LHCN-M2 (cell line): ENCODE measurements around the gene EPN2. TPM values are rescaled to one million over a fixed set of nuclear protein-coding genes. Genes with fewer than 3 reads are reported as not detected.

Experiments used
- DNase-seq: peaks from one replicate; pipeline ENCODE4 v3.0.0-alpha.2; 2012; ENCODE audit warnings: low read depth
- total RNA-seq: library from RNA; depleted of rRNA; stranded (reverse); fragments of >200 nt; gene quantifications from 2 replicates; pipeline ENCODE4 v1.2.3, GENCODE V29; 2014

Gene EPN2
- total RNA-seq, 1 experiment from 2014 or later: 28.1 TPM

DNA sequence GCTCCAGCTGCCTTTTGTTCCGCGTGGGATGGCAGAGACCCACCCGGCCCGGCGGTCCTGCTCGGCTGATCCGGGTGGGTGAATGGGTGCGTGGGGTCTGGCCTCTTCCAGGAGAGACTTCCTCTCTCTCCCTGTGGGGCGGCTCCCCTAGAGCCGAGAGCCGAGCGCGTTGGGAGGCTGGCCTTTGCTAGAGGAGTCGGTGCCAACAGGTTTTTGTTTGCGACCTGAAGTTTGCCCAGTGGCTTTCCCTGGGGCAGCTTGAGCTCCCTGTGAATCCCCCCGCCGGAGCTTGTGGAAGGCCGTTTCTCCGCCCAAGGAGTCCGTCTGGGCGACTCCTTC is 970 bp downstream of the EPN2 start:
- DNase-seq: no peak

DNA sequence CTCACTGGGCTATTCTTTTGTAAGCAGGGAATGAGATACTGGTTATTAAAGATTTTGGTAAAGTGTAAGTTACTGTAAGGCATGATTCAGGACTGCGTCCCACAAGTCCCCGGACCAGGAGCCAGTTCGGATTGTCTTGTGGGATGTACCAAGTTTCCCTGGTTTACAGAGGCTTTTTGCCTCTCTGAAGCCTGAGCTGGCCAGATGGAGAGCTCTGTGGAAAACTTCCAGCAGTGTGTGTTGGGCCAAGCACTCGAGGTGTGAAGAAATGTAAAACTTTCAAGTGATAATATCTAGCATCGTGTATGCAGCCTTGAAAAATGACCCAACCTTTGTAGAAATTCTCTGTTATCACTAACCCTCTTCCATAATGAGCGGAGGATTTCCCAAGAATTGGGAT is 2.4 kb downstream of the EPN2 start:
- DNase-seq: no peak

DNA sequence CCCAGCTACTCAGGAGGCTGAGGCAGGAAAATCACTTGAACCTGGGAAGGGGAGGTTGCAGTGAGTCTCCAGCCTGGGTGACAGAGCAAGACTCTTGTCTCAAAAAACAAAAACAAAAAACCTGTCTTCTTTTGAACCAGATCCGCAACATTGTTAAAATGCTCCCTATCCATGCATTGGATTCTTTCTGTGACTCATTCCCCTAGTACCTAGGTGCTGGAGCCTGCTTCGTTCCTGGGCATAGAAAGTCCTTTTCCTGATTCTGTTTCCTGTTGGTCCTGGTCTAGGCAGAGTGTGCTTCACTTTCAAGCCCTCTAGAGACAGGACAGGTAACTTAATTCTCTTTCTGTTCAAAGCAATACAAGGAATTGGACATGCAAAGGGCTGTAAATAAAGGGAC is 5.2 kb downstream of the EPN2 start:
- no peak for DNase-seq

DNA sequence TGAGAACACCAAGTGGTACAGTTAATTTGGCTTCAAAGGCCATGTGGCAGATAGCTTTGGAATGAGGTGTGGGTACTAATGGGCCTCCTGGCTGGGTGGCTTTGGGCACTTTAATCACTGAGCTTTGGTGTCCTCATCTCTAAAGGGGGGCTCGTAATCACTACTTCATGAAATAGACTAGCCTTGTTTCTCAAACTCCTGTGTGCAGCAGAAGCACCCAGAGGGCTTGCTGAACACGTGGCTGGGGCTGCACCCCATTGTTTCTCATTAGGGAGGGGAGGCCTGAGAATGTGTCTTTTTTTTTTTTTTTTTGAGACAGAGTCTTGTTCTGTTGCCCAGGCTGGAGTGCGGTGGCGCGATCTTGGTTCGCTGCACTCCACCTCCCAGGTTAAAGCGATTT is 5.8 kb downstream of the EPN2 start:
- no peak for DNase-seq

DNA sequence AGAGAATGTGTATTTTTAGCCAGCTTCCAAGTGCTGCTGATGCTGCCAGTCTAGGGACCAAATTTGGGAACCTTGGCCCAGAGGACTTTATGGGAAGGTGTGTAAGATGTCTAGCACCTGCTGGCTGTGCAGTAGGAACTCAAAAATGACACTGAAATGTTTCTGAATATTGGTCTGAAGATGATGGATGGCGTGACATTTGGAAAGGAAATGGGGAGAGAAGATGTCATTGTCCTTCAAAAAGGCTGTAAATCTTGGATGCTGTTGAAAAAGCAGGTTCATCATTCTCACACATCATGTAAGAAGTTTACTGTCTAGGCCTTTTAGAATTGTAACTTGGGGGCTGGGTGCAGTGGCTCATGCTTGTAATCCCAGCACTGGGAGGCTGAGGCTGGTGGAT is 6.7 kb downstream of the EPN2 start:
- no peak for DNase-seq

DNA sequence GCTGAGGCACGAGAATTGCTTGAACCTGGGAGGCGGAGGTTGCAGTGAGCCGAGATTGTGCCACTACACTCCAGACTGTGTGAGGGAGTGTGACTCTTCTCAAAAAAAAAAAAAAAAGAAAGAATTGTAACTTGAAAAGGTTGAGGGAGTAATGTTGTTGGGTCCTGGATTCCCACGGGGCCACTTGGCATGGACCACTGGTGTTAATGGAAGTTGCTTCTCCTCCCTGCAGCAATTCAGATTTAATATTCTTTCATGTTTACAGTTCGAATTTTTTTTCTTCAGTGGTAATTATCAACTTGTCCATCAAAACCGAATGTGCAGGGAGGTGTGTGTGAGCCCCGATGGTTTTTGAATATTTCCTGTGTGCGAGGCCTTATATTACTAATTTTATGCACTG is 7.2 kb downstream of the EPN2 start:
- no peak for DNase-seq

DNA sequence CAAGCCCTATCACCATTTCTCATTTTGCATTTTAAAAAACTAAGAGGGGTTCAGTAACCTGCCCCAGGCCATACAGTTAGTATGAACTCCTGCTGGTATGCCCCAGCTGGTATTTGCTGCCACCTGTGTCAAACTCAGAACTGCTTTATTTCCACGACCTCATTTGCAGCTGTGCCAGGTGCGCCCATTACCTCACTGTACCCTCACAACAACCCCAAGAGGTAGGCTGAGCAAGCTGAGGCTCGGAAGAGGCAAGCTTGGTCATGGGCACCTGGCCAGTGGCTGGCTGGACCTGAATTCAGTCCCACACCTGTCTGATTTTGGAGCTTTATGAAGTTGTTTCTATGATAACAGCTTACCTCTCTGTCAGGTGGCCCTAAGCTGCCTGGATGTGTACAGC is 7.6 kb downstream of the EPN2 start:
- no peak for DNase-seq

DNA sequence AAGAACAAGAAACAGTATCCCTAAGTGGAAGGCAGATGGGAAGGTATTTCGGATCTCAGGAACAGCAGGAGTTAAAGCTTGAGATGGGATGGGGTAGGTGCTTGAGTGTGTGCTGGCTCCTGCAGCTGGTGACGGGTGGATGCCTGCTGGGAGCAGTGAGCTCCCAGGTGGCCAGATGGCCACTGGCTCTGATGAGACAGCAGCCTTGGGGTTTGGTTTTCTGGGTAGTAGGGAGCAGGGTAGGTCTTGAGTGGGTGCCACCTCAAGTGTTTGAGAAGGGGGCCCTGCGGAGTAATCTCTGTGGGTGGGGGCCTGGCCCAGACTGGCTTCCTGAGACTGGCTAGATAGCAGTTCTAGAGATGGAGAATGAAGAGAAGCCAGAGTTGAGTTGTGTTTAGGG is 10.3 kb downstream of the EPN2 start:
- no peak for DNase-seq

DNA sequence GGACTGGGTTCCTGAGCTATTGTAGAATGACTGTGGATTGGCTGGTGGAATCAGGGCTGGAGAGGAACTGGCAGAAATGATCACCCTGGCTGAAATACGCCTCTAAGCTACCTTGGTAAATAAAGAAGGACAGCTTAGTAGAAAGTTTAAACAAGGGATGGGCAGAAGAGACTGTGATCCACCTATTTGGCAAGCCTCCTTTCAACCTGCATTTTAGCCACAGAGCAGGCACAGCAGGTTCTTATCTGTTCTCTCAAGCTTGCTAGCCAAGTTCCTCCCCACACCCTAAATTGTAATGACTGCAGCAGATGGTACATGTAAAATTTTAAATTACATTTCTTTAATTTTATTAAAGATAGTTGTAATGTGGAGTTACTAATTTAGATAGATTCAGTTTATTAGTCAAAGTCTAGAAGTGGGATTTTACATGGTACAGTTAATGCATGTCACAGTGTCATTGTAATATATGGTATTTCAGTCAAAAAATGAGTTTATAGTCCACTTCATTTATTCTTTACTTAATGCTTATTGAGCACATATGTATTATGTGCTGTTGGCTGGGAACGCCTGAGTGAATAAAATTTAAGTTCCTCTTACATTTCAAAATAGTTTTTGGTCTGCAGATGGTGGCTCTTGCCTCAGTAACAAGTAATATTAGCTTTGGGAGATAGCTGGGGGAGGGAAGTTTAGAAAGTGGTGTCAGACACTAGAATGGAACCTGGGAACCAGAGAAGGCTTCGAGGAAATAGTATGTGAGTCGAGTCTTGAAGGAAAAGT is 11.2 kb downstream of the EPN2 start:
- DNase-seq: no peak

DNA sequence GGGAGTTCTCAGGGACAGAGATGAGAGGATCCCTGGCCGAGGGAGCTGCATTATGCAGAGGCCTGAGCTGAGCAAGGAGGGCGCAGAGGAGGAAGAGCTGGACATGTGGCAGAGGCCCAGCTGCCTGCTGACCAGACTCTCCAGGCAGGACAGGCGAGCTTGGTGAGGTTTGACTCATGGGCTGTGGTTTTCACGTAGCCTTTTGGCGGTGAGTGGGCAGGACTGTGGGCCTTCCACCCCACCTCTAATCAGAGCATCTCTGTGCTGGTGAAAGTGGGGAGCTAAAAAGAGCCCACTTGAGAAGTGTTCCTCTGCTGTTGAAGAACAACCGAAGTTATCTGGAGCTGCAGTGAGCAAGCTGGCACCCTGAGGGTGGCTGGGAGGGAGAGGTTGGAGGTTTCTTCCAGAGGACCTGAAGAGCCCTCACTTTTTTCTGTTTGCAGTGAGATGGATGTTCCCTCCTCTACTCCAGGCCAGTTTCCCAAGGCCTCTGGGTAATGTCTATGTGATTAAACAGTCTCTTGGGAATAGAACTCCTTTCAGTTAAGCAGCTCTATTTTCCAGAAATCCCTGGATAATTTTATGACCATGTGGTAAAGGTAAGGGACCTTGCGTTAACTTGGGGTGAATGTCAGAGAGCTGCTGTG is 11.9 kb downstream of the EPN2 start:
- DNase-seq: peak; percentile 86

DNA sequence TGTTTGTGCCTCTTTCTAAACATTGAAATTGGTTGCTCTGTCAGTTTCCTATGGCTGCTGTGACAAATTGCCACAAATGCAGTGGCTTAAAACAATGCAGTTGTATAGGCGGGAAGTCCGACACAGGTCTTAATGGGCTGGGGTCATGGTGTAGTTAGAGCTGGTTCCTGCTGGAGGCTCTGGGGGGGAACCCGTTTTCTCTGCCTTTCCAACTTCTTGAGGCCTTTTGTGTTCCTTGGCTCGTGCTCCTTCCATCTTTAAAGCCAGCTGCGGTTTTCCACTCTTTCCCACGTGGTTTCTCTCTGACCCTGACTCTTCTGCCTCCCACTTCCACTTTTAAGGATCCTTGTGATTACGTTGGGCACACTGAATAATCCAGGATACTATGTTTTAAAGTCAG is 12.5 kb downstream of the EPN2 start:
- no peak for DNase-seq

DNA sequence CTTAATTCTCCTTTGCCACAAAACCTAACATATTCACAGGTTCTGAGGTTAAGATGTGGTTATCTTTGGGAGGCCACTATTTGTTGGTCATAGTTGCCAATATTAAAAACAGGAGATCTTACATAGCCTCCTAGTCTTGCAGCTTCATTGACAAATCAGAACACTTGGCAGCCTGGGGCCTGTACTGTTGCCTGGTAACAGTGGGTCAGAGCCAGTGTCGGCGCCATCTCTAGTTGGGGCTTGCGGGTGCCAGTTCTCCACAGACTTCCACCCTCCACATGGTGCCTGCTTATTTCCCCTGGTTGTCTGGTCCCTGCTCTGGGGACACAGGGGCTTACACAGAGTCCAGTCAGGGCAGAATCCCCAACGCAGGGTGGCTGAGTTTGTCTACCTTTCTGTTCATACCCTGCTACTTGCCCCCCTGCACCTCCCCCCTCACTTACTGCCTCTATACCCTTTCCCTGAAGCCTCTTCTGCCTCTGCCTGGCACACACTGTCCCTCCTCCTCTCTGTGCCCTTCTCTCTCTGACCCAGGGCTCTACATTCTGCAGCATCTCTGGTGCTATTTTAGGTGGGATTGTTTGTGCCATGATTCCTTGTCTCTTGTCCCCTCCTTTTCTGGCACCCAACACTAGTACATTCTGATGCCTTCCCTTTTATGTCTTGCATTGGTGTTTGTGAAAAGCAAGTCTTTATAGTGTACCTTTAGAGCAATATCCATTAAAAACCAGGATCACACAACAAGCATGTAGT is 13.4 kb downstream of the EPN2 start:
- DNase-seq: no peak

DNA sequence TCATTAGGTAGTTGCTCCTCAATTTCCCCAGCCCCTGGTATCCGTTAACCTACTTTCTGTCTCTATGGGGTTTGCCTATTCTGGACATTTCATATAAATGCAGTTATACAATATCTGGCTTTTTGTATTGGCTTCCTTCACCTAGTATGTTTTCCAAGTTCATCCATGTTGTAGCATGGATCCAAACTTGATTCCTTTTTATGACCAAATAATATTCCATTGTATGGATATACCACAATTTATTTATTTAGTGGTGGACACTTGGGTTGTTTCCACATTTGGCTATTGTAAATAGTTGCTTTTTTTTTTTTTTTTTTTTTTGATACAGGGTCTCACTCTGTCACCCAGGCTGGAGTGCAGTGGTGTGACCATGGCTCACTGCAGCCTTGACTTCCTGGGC is 15.9 kb downstream of the EPN2 start:
- no peak for DNase-seq

DNA sequence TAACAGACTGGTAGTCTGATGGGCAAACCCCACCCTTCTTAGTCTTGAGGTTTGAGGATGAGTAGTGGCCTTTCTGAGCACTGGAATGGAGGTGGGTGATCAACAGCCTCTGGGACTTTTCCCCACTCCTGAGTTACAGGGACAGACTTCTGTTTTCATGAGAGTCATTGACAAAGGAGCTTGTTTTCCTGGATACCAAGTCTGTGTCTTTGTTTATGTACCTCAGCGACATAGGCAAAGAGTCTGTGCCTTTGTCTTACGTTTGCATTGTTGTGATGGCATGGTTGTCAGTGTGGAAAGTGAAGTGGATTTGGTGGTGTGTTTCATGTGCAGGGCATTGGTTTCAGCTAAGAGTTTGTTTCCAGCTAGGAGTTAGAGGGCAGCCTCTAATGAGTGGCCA is 17.5 kb downstream of the EPN2 start:
- no peak for DNase-seq

DNA sequence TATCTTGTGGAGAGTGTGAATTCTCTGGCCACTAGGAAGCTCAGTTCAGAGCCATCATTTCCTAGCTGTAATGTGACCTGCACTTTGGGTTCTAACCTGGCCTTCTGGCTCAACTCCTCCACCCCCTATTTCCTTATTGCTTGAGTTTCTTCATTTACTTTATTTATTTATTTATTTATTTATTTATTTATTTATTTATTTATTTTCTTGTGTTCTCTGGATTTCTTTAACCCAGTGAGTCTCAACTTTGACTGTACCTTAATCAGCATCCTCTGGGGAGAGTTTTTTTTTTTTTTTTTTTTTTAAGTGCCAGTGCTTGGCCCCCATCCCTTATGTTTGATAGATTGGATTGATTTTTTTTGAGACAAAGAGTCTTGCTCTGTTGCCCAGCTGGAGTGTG is 18.1 kb downstream of the EPN2 start:
- no peak for DNase-seq

DNA sequence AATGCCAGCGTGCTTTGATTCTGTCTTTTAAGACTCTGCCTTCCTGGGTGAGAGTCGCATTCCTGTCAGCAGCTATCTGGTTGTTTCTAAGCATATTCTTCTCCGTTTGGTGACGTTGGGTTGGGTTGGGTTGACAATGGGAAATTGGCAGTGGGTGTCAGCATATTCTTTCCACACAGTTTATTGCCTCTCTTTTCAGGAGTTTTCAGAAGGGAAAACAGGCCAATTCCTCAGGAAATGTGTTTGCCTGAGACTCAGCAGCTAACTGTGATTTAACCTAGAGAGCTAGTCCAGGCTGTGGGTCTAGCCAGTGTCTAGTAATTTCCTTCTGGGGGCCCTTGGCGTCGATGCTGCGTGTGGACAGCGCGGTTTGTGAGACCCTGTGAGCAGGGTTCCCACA is 21.2 kb downstream of the EPN2 start:
- no peak for DNase-seq

DNA sequence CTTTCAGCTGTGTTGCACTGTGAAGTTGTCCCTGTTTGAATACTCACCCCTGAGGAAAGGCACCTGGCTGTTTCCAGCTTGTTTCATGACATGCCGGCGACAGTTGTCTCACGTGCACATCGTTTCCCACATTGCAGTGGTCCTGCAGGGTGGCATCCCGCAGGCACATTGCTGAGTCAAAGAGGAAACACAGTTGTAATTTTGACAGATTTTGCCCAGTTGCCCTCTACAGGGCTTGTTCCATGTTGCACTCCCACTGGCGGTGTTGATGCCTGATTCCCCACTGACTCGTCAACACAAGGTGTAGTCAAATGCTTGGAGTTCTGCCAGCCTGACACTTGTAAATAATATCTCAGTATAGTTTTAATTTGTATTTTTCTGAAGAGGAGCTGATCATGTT is 23.8 kb downstream of the EPN2 start:
- DNase-seq: peak; percentile 25

DNA sequence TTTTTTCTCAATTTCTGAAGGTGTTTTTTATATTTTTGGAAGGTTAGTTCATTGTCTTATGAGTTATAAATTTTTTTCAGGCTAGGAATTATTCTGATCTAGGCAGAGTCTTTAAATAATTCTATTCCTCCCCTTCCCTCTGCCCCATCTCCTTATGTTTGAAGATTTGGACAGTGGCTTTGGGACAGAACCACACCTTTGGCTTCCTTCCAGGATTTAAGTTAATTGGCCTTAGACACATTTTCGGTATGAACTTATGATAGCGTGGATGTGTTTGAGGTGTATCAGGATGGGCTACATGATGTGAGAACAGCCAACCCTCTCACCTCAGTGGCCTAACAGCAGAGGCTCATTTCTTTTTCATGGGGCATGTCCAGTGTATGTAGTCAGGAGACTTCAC is 24.3 kb downstream of the EPN2 start:
- DNase-seq: no peak

DNA sequence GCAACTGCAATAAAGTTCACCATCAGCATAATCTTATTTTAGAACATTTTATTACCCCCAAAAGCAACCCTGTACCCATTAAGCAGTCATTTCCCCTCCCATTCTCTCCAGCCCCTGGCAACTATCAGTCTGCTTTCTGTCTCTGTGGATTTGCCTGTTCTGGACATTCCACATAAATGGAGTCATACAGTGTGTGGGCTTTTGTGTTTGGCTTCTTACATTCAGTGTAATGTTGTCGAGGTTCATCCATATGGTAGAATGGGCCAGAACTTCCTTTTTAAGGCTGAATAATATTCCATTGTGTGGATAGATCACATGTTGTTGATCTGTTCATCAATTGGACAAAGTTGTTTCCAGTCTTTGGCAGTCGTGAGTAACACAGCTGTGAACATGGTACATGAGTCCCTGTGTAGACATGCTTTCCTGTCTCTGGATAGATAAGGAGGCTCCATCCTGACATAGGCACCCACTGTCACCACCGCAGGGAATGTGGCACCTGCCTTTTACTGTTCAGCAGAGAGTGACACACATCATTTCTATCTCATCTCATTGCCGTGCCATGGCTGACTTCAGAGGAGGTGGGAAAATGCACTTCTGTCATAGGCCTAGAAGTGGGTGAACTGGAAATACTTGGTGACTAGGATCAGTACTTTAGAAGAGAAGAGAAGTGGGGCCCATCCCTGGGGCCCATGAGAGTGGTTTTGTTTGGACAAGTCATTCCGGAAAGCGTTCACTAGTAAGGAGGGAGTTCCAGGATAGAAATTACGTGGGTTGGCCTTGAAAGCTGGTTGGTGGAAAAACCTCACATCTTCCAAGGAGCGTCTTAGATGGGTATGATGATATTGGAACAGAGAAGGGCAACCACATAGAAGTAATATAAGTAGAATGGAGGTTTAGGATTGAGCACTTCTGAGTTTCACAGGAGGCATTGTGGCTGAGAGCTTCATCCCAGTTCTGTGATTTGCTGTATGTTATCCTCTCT is 25.8 kb downstream of the EPN2 start:
- DNase-seq: peak; percentile 41

DNA sequence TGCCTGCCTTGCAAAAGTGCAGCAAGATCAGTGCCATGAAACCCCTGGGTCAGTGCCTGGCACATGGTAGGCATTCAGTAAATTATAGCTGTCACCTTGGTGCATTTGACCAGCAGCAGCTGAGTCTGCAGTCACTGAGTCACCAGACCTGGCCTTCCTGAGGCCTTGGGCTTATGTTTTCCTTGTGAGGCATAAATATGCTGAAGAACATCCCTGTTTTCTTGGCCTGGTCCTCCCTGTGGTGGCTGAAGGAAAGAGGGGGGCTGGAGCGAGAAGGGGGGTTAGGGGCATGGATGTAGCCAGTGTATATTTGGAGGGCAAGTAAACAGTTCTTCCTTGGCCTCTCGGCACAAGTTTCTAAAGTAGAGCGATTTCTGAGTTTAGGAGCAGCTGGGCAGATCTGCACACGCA is 26.5 kb downstream of the EPN2 start:
- peak; percentile 82 for DNase-seq

DNA sequence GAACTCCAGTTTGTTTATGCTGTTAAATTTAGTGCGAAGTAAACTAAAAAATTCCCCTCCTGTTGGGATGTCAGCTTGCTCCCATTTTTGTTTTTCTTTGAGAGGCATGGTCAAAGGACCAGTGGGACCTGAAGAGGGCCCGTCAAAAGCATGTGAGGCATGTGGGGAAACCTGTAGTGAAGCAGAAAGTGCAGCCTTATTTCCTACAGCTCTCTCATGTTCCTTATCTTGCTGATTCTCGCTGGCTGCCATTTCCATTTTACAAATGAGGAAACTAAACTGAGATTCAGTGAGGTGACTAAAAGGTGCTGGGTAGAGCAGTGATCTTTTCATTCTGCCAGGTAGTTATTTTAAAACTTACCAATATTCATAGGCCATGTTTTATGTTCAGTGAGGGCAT is 27.1 kb downstream of the EPN2 start:
- no peak for DNase-seq

DNA sequence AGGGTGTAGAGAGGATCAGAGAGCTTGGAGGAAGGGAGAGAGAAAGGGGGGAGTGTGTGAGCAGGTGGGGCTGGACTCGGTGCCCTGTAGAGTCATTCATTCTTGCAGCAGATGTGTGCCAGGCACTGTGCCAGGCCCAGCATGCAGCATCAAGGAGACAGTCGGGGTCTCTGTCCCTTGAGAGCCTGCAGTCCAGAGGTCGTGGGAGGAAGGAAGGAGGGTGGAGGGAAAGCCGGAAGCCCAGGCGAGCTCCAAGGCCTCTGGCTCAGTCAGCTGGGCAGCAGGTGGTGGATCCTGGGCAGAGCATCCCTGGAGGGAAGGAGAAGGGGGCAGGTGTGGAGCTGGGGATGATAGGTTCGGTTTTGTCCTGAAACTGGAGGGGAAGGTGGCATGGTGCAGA is 27.5 kb downstream of the EPN2 start:
- DNase-seq: no peak
